Mesenchymal stem cell (in vitro differentiated cells and primary cell): ENCODE results near the gene ZDHHC7.
A peak's percentile ranks its signal among the peaks of the same experiment; 100 is the strongest.

ENCODE experiments used
- DNase-seq: peaks from one replicate; pipeline ENCODE4 v3.0.0-alpha.2; 2013
- H2AFZ ChIP-seq: one replicate; pipeline ENCODE4 v1.6.1; 2013; ENCODE audit warnings: low read depth, mild to moderate bottlenecking, control low read depth, inconsistent platforms, low read length, moderate library complexity
- H2AK5ac ChIP-seq: 2 replicates; pipeline ENCODE4 v1.6.1; 2013; ENCODE audit warnings: low read length, moderate library complexity, mild to moderate bottlenecking, inconsistent platforms; ENCODE audit not compliant: severe bottlenecking
- H2BK120ac ChIP-seq: one replicate; pipeline ENCODE4 v1.6.1; 2013; ENCODE audit warnings: low read depth, mild to moderate bottlenecking, inconsistent platforms, low read length, moderate library complexity
- H2BK12ac ChIP-seq, 2 experiments: one replicate each; pipeline ENCODE4 v1.6.1; 2013; ENCODE audit warnings: inconsistent platforms in 2 of 2, low read length in 2 of 2, mild to moderate bottlenecking in 2 of 2, moderate library complexity in 2 of 2, control low read depth in 1 of 2
- H2BK15ac ChIP-seq: one replicate; pipeline ENCODE4 v1.6.1; 2013; ENCODE audit warnings: mild to moderate bottlenecking, low read depth, inconsistent platforms; ENCODE audit not compliant: poor library complexity, severe bottlenecking
- H2BK5ac ChIP-seq: 2 replicates; pipeline ENCODE4 v1.6.1; 2013; ENCODE audit warnings: low read depth, mild to moderate bottlenecking, low read length, control low read depth, inconsistent platforms; ENCODE audit not compliant: poor library complexity, severe bottlenecking
- H3K14ac ChIP-seq, 2 experiments: one replicate each; pipeline ENCODE4 v1.6.1; 2013; ENCODE audit warnings: inconsistent platforms in 2 of 2, low read length in 2 of 2, control low read depth in 1 of 2, mild to moderate bottlenecking in 1 of 2, moderate library complexity in 1 of 2
- H3K18ac ChIP-seq, 2 experiments: one replicate each; pipeline ENCODE4 v1.6.1; 2013; ENCODE audit warnings: inconsistent platforms in 2 of 2, low read length in 2 of 2, control low read depth in 1 of 2, low read depth in 1 of 2, mild to moderate bottlenecking in 1 of 2
- H3K23ac ChIP-seq, 2 experiments: one replicate each; pipeline ENCODE4 v1.6.1; 2013; ENCODE audit warnings: inconsistent platforms in 2 of 2, low read length in 2 of 2, mild to moderate bottlenecking in 2 of 2, moderate library complexity in 2 of 2, control low read depth in 1 of 2
- H3K27ac ChIP-seq: 2 replicates; pipeline ENCODE4 v1.5.1; 2013; ENCODE audit warnings: mild to moderate bottlenecking, moderate library complexity, low read length, control low read depth, inconsistent platforms; ENCODE audit not compliant: poor library complexity, severe bottlenecking
- H3K27me3 ChIP-seq, 2 experiments: 2 replicates each; pipeline versions ENCODE4 v1.6.1 to v1.7.0; 2013; ENCODE audit warnings: low read length in 2 of 2, mild to moderate bottlenecking in 2 of 2, moderate library complexity in 2 of 2, control low read depth in 1 of 2, inconsistent platforms in 1 of 2; ENCODE audit not compliant: control insufficient read depth in 1 of 2, insufficient read depth in 1 of 2
- H3K36me3 ChIP-seq, 2 experiments: 2 replicates each; pipeline versions ENCODE4 v1.6.1 to v1.7.0; 2013; ENCODE audit warnings: low read length in 2 of 2, control low read depth in 1 of 2, inconsistent platforms in 1 of 2, low read depth in 1 of 2, mild to moderate bottlenecking in 1 of 2; ENCODE audit not compliant: insufficient read depth in 2 of 2, control insufficient read depth in 1 of 2
- H3K4ac ChIP-seq, 2 experiments: one replicate each; pipeline ENCODE4 v1.6.1; 2013; ENCODE audit warnings: inconsistent platforms in 2 of 2, low read length in 2 of 2, mild to moderate bottlenecking in 2 of 2, moderate library complexity in 2 of 2, control low read depth in 1 of 2, low read depth in 1 of 2
- H3K4me1 ChIP-seq: 2 replicates; pipeline ENCODE4 v1.6.1; 2013; ENCODE audit warnings: low read depth, low read length, control low read depth; ENCODE audit not compliant: control insufficient read depth, insufficient read depth
- H3K4me2 ChIP-seq: 2 replicates; pipeline ENCODE4 v1.6.1; 2013; ENCODE audit warnings: low read length, mild to moderate bottlenecking, inconsistent platforms; ENCODE audit not compliant: poor library complexity, severe bottlenecking
- H3K4me3 ChIP-seq, 2 experiments: 2 replicates each; pipeline versions ENCODE4 v1.5.1 to v1.7.0; 2013; ENCODE audit warnings: low read length in 2 of 2, mild to moderate bottlenecking in 2 of 2, control low read depth in 1 of 2, low read depth in 1 of 2; ENCODE audit not compliant: insufficient read depth in 1 of 2
- H3K79me1 ChIP-seq: replicated peaks from 2 replicates; pipeline ENCODE4 v1.6.1; 2013; ENCODE audit warnings: mild to moderate bottlenecking, control low read depth, low read length, inconsistent platforms; ENCODE audit not compliant: poor library complexity, severe bottlenecking
- H3K9ac ChIP-seq: 2 replicates; pipeline ENCODE4 v1.7.0; 2013; ENCODE audit warnings: mild to moderate bottlenecking, low read length, moderate library complexity
- H3K9me3 ChIP-seq: 2 replicates; pipeline ENCODE4 v1.7.0; 2013; ENCODE audit warnings: mild to moderate bottlenecking, low read length; ENCODE audit not compliant: control insufficient read depth
- H4K8ac ChIP-seq: one replicate; pipeline ENCODE4 v1.6.1; 2013; ENCODE audit warnings: inconsistent platforms, mild to moderate bottlenecking, low read length, moderate library complexity
- H4K91ac ChIP-seq: one replicate; pipeline ENCODE4 v1.6.1; 2013; ENCODE audit warnings: mild to moderate bottlenecking, low read length, inconsistent platforms
- WGBS: methylation state at CpG from one replicate; pipeline ENCODE4 v1.1.7; 2013; ENCODE audit warnings: mixed read lengths; 5-methylcytosine and 5-hydroxymethylcytosine counted together

Gene ZDHHC7

GRCh38 chr16:84927621-84928591, 83.4 kb downstream of the ZDHHC7 start:
- no peak overlapping the region for H2BK15ac ChIP-seq
- H3K27ac ChIP-seq: no peak overlapping the region
- H4K8ac ChIP-seq: no peak overlapping the region
- H3K9me3 ChIP-seq: no peaks in the 10 kb centered on the region
- no peak overlapping the region for H2BK120ac ChIP-seq
- no peak overlapping the region for H3K4me3 ChIP-seq
- H2AFZ ChIP-seq: no peak overlapping the region
- peak overlapping the region; percentile 63 for H3K9ac ChIP-seq
- no peak overlapping the region for H3K14ac ChIP-seq
- H3K79me1 ChIP-seq: no peaks in the 10 kb centered on the region
- no peaks in the 10 kb centered on the region for H3K27me3 ChIP-seq
- H2AK5ac ChIP-seq: no peak overlapping the region
- no peak overlapping the region for H2BK12ac ChIP-seq
- no peak overlapping the region for H3K4ac ChIP-seq
- no peaks in the 10 kb centered on the region for H3K36me3 ChIP-seq
- H4K91ac ChIP-seq: peak overlapping the region; percentile 18
- H3K4me2 ChIP-seq: no peak overlapping the region
- peaks cover 11% of the 10 kb centered on the region for H3K4me1 ChIP-seq
- no peak for DNase-seq
- H3K18ac ChIP-seq: no peak overlapping the region
- no peak overlapping the region for H2BK5ac ChIP-seq
- WGBS: 85% methylated on average over 34 of the region's 34 CpGs
- H3K23ac ChIP-seq: no peak overlapping the region

DNA sequence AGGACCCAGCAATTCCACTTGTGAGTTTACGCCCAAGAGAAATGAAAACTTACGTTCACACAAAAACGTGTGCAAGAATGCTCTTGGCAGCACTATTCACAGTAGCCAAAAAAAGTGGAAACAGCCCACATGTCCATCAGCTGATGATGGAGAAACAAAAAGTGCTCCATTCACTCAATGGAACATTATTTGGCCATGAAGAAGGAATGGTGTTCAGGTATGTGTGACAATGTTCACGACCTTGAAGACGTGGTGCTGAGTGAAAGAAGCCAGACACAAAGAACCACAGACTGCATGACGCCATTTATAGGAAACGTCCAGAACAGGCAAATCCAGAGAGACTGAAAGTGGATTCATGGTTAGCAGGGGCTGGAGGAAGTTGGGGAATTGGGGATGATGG, 84.9 kb downstream of the ZDHHC7 start:
- H4K91ac ChIP-seq: no peak overlapping the region
- H2BK5ac ChIP-seq: no peak overlapping the region
- H2BK12ac ChIP-seq: no peak overlapping the region
- H2BK15ac ChIP-seq: no peak overlapping the region
- no peak overlapping the region for H3K14ac ChIP-seq
- H3K4me3 ChIP-seq: no peak overlapping the region
- no peaks in the 10 kb centered on the region for H3K27me3 ChIP-seq
- peaks cover 9% of the 10 kb centered on the region for H3K4me1 ChIP-seq
- no peak overlapping the region for H3K27ac ChIP-seq
- H3K79me1 ChIP-seq: no peaks in the 10 kb centered on the region
- H3K36me3 ChIP-seq: no peaks in the 10 kb centered on the region
- no peak overlapping the region for H3K9ac ChIP-seq
- H3K4ac ChIP-seq: no peak overlapping the region
- DNase-seq: no peak
- H3K23ac ChIP-seq: no peak overlapping the region
- H3K9me3 ChIP-seq: no peaks in the 10 kb centered on the region
- no peak overlapping the region for H2AFZ ChIP-seq
- no peak overlapping the region for H3K4me2 ChIP-seq
- no peak overlapping the region for H4K8ac ChIP-seq
- H3K18ac ChIP-seq: no peak overlapping the region
- no peak overlapping the region for H2BK120ac ChIP-seq
- H2AK5ac ChIP-seq: no peak overlapping the region
- WGBS: 52% methylated on average over 7 of the region's 7 CpGs

- Histone ChIP-seq H3K4me2 (no peak overlapping the region), H3K14ac (peak overlapping the region in 1 of 2 experiments; percentile 50), H2AFZ (no peak overlapping the region), H2BK5ac (no peak overlapping the region), H3K27ac (no peak overlapping the region), H2AK5ac (no peak overlapping the region), H2BK15ac (no peak overlapping the region), H3K18ac (no peak overlapping the region), H2BK120ac (no peak overlapping the region), H3K4me1 (peaks cover 9% of the 10 kb centered on the region), H3K36me3 (no peaks in the 10 kb centered on the region), H3K79me1 (no peaks in the 10 kb centered on the region), H3K4ac (no peak overlapping the region), H4K8ac (no peak overlapping the region), H3K9ac (no peak overlapping the region), H3K9me3 (no peaks in the 10 kb centered on the region), H3K4me3 (no peak overlapping the region), H2BK12ac (no peak overlapping the region), H3K23ac (no peak overlapping the region), H3K27me3 (no peaks in the 10 kb centered on the region), H4K91ac (no peak overlapping the region)
- 88% methylated on average over 19 of the region's 19 CpGs for WGBS
- no peak for DNase-seq
Observed at GRCh38 chr16:84925773-84926372, 85.5 kb downstream of the ZDHHC7 start.

- H3K14ac ChIP-seq: no peak overlapping the region
- no peak overlapping the region for H3K4me2 ChIP-seq
- no peak overlapping the region for H3K4ac ChIP-seq
- no peaks in the 10 kb centered on the region for H3K27me3 ChIP-seq
- no peak overlapping the region for H2BK5ac ChIP-seq
- H3K27ac ChIP-seq: no peak overlapping the region
- H3K9ac ChIP-seq: no peak overlapping the region
- no peak overlapping the region for H3K23ac ChIP-seq
- H4K91ac ChIP-seq: no peak overlapping the region
- H3K36me3 ChIP-seq: no peaks in the 10 kb centered on the region
- peak overlapping the region; percentile 77 for H2BK15ac ChIP-seq
- H3K4me1 ChIP-seq: peaks cover 9% of the 10 kb centered on the region
- H2AFZ ChIP-seq: no peak overlapping the region
- no peaks in the 10 kb centered on the region for H3K9me3 ChIP-seq
- H4K8ac ChIP-seq: no peak overlapping the region
- no peak overlapping the region for H2BK120ac ChIP-seq
- H3K18ac ChIP-seq: no peak overlapping the region
- H2BK12ac ChIP-seq: no peak overlapping the region
- no peak overlapping the region for H3K4me3 ChIP-seq
- H3K79me1 ChIP-seq: no peaks in the 10 kb centered on the region
- no peak for DNase-seq
- 75% methylated on average over 11 of the region's 11 CpGs for WGBS
- no peak overlapping the region for H2AK5ac ChIP-seq
Observed at GRCh38 chr16:84925092-84925772, 86.1 kb downstream of the ZDHHC7 start.
